ENCODE results near the gene ZFY.

GRCh38 chrY:2935716-2936435, 695 bp downstream of the ZFY start:
- TF ChIP-seq, protein P1, sequence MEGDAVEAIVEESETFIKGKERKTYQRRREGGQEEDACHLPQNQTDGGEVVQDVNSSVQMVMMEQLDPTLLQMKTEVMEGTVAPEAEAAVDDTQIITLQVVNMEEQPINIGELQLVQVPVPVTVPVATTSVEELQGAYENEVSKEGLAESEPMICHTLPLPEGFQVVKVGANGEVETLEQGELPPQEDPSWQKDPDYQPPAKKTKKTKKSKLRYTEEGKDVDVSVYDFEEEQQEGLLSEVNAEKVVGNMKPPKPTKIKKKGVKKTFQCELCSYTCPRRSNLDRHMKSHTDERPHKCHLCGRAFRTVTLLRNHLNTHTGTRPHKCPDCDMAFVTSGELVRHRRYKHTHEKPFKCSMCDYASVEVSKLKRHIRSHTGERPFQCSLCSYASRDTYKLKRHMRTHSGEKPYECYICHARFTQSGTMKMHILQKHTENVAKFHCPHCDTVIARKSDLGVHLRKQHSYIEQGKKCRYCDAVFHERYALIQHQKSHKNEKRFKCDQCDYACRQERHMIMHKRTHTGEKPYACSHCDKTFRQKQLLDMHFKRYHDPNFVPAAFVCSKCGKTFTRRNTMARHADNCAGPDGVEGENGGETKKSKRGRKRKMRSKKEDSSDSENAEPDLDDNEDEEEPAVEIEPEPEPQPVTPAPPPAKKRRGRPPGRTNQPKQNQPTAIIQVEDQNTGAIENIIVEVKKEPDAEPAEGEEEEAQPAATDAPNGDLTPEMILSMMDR (IDR thresholded peaks at IDR 0.05) = peak in 2 of 7 experiments; percentile 59 to 63
- no peak for TF ChIP-seq EP300 (IDR thresholded peaks at IDR 0.05)
- no peak for TF ChIP-seq POLR2AphosphoS5 (IDR thresholded peaks at IDR 0.05)
- no peak for TF ChIP-seq POLR2A (IDR thresholded peaks at IDR 0.05)

All from stomach (tissue), 4 donors.